Adrenal gland (tissue), 12 donors: ENCODE measurements around the gene RASD2. TPM values are rescaled to one million over a fixed set of nuclear protein-coding genes. Genes with fewer than 3 reads are reported as not detected.

Experiments used
- DNase-seq, 7 donors: peaks; one replicate each; pipeline ENCODE4 v3.0.0-alpha.2; 2019 to 2020
- H3K27ac ChIP-seq, 5 donors: fragments of 200-600 bp; sonication (generic) in 4 of 5; 1 replicate in 3 of 5; 2 replicates in 2 of 5; pipeline versions ENCODE4 v1.5.1 to v1.8.0; 2016 to 2020; ENCODE audit warnings: mild to moderate bottlenecking in 1 of 5
- H3K27me3 ChIP-seq: fragments of 200-600 bp; 2 replicates; pipeline ENCODE4 v1.8.0; 2021
- H3K36me3 ChIP-seq, 2 donors: fragments of 200-600 bp; replicated peaks in 1 of 2; 1 replicate in 1 of 2; 2 replicates in 1 of 2; pipeline versions ENCODE4 v1.5.1 to v1.8.0; 2018 to 2022
- H3K4me1 ChIP-seq, 2 donors: fragments of 200-600 bp; replicated peaks in 1 of 2; 1 replicate in 1 of 2; 2 replicates in 1 of 2; pipeline versions ENCODE4 v1.5.1 to v1.8.0; 2018 to 2021
- H3K4me3 ChIP-seq, 4 donors: fragments of 200-600 bp; sonication (generic) in 3 of 4; one replicate each; pipeline ENCODE4 v1.5.1; 2016 to 2018
- H3K9me3 ChIP-seq, 3 donors: fragments of 200-600 bp; sonication (generic) in 1 of 3; replicated peaks in 1 of 3; 1 replicate in 2 of 3; 2 replicates in 1 of 3; pipeline versions ENCODE4 v1.5.1 to v1.8.0; 2016 to 2021
- CTCF ChIP-seq, 6 experiments: fragments of 450-650 bp in 4 of 6; fragments of 200-600 bp in 2 of 6; sonication (generic) in 1 of 6; IDR thresholded peaks; 1 replicate in 5 of 6; 2 replicates in 1 of 6; pipeline versions ENCODE4 v1.5.1 to v1.8.0; 2016 to 2021; ENCODE audit warnings: antibody characterized with exemption in 6 of 6, mild to moderate bottlenecking in 2 of 6, moderate library complexity in 1 of 6
- POLR2A ChIP-seq, 2 donors: fragments of 450-650 bp; IDR thresholded peaks; one replicate each; pipeline ENCODE4 v1.6.1; 2017; ENCODE audit warnings: antibody characterized with exemption in 2 of 2, mild to moderate bottlenecking in 2 of 2, moderate library complexity in 1 of 2
- whole genome bisulfite sequencing, 4 donors: extraction: QIAGEN DNeasy Blood & Tissue Kit in 2 of 4; methylation state at CpG; one replicate each; pipeline versions ENCODE4 v1.1.5 to v1.1.7; 2013 to 2017; 5-methylcytosine and 5-hydroxymethylcytosine counted together
- intact Hi-C, 2 donors: fragments of 100-400 bp; cut with DNase I; formaldehyde crosslinking; loops; one replicate each; pipeline versions ENCODE4 v1.14.1 to v1.15.0; 2022 to 2023
- polyA plus RNA-seq, 3 donors: library from polyadenylated mRNA; stranded (reverse); fragments of 200-250 nt in 2 of 3; fragments of 350-450 nt in 1 of 3; fragmentation: Illumina TruSeq in 1 of 3; extraction: RNeasy Lipid Tissue Mini Kit (QIAGEN cat#74804) in 1 of 3; gene quantifications; one replicate each; pipeline ENCODE4 v1.2.3, GENCODE V29; 2013 to 2014
- total RNA-seq, 9 donors: library from RNA; depleted of rRNA in 4 of 9; stranded (reverse); fragments of >200 nt in 4 of 9; fragments of 120-200 nt in 1 of 9; fragmentation: NEBNext Ultra II Directional in 1 of 9; extraction: Animal tissue kit (Norgen Biotek cat#: 25700) in 1 of 9; gene quantifications; one replicate each; pipeline versions ENCODE4 v1.1.0 to v1.2.4, GENCODE V29; 2013 to 2023
- donor health status: healthy with polysubstance abuse.
- donor health status: Bipolar disorder and iron deficiency.
- donor health status: DM: yes; HTN: yes; CAD: no.
- donor health status: DM: no; HTN: no; CAD: no.
- donor health status: DM: no; HTN: no; CAD: no.
- donor health status: DM: yes; HTN: yes; CAD: no.

The RASD2 gene
- total and polyA plus RNA-seq, 12 donors, result 0.06 to 10.4 (median 3.4) TPM

GRCh38 chr22:35580351-35581022 lies 39.9 kb downstream of the RASD2 start:
- Histone ChIP-seq H3K9me3 (no peaks in the 10 kb centered on the region), H3K27ac (no peak overlapping the region), H3K36me3 (no peaks in the 10 kb centered on the region), H3K4me1 (no peaks in the 10 kb centered on the region), H3K4me3 (no peak overlapping the region), H3K27me3 (no peaks in the 10 kb centered on the region)
- intact Hi-C loops, result loop anchor here (5.0 to 10.0 kb wide), 2 partner anchors 228 to 236 kb away; no protein-coding TSS in a partner anchor
- no peak for DNase-seq
- TF ChIP-seq POLR2A (IDR thresholded peaks at IDR 0.05) (no peak), CTCF (IDR thresholded peaks at IDR 0.05) (no peak)
- 84 to 90% (median 87%) methylated on average over 9 to 10 of the region's 10 CpGs for WGBS, 4 donors

GRCh38 chr22:35581023-35581413 lies 40.4 kb downstream of the RASD2 start:
- intact Hi-C loops, result loop anchor here (5.0 to 10.0 kb wide), 2 partner anchors 229 to 236 kb away; no protein-coding TSS in a partner anchor
- TF ChIP-seq CTCF (IDR thresholded peaks at IDR 0.05), result no peak
- TF ChIP-seq POLR2A (IDR thresholded peaks at IDR 0.05), result no peak
- no peak for DNase-seq
- no peak overlapping the region for H3K27ac ChIP-seq
- 77 to 88% (median 85%) methylated on average over 5 of the region's 5 CpGs for WGBS, 4 donors
- no peak overlapping the region for H3K4me3 ChIP-seq
- no peaks in the 10 kb centered on the region for H3K9me3 ChIP-seq
- H3K27me3 ChIP-seq, result no peaks in the 10 kb centered on the region
- H3K36me3 ChIP-seq, result no peaks in the 10 kb centered on the region
- no peaks in the 10 kb centered on the region for H3K4me1 ChIP-seq

- intact Hi-C loops, result loop anchor here (2.0 to 10.0 kb wide), 3 partner anchors 152 to 238 kb away; no protein-coding TSS in a partner anchor
- WGBS, 4 donors, result 78 to 82% (median 79%) methylated on average over 11 of the region's 11 CpGs
- Histone ChIP-seq H3K4me1 (no peaks in the 10 kb centered on the region), H3K27me3 (no peaks in the 10 kb centered on the region), H3K4me3 (no peak overlapping the region), H3K36me3 (no peaks in the 10 kb centered on the region), H3K9me3 (no peaks in the 10 kb centered on the region), H3K27ac (no peak overlapping the region)
- DNase-seq, result no peak
- TF ChIP-seq POLR2A (IDR thresholded peaks at IDR 0.05) (no peak), CTCF (IDR thresholded peaks at IDR 0.05) (no peak)
These were observed 41.7 kb downstream of the RASD2 start for GRCh38 chr22:35582218-35582860.

- intact Hi-C loops, result loop anchor here (2.0 to 10.0 kb wide), 3 partner anchors 152 to 238 kb away; no protein-coding TSS in a partner anchor
- WGBS, 4 donors, result 25 to 27% (median 26%) methylated on average over 8 to 13 of the region's 13 CpGs
- peak; percentile 41 to 84 (median 65) for DNase-seq
- H3K27me3 ChIP-seq, result no peaks in the 10 kb centered on the region
- H3K4me1 ChIP-seq, result no peaks in the 10 kb centered on the region
- H3K9me3 ChIP-seq, result no peaks in the 10 kb centered on the region
- no peak overlapping the region for H3K27ac ChIP-seq
- TF ChIP-seq POLR2A (IDR thresholded peaks at IDR 0.05) (no peak), CTCF (IDR thresholded peaks at IDR 0.05) (peak; percentile 81 to 95 (median 90))
- no peaks in the 10 kb centered on the region for H3K36me3 ChIP-seq
- H3K4me3 ChIP-seq, result no peak overlapping the region
These were observed 42.4 kb downstream of the RASD2 start for GRCh38 chr22:35582861-35583670.
